Activated T-cell treated with anti-CD3 and anti-CD28 coated beads, Interleukin-2, amount 50 U/mL, for 72 hours (primary cell): Measurements from ENCODE around the gene SON. TPM values are rescaled to one million over a fixed set of nuclear protein-coding genes. Genes with fewer than 3 reads are reported as not detected.
A peak's percentile ranks its signal among the peaks of the same experiment; 100 is the strongest.
"Not testable (repeated sequence)": the region's sequence is repeated elsewhere in the genome, so short reads cannot be mapped to it uniquely, and the experiment has no call there.

Experiments
- ATAC-seq, 2 donors: fragments of 150-1000 bp; cut with Tn5 transposase; replicated peaks in 1 of 2; 2 replicates each; pipeline ENCODE4 v1.10.0; 2021; ENCODE audit warnings: moderate library complexity in 2 of 2, mild to moderate bottlenecking in 1 of 2
- DNase-seq, 2 donors: peaks; one replicate each; pipeline ENCODE4 v3.0.0; 2021 to 2022; ENCODE audit warnings: mixed read lengths in 1 of 2
- H3K27ac Mint-ChIP-seq: one replicate; pipeline ENCODE4 v1.8.0; 2022; ENCODE audit warnings: mild to moderate bottlenecking, moderate library complexity, mixed read lengths
- H3K27me3 Mint-ChIP-seq: one replicate; pipeline ENCODE4 v1.8.0; 2022; ENCODE audit warnings: low read depth, mixed read lengths
- H3K36me3 Mint-ChIP-seq, 2 donors: one replicate each; pipeline ENCODE4 v1.8.0; 2022; ENCODE audit warnings: mixed read lengths in 2 of 2, mild to moderate bottlenecking in 1 of 2; ENCODE audit not compliant: insufficient read depth in 2 of 2
- H3K4me1 Mint-ChIP-seq: one replicate; pipeline ENCODE4 v1.8.0; 2022; ENCODE audit warnings: low read depth, mixed read lengths
- H3K4me3 Mint-ChIP-seq, 2 donors: one replicate each; pipeline ENCODE4 v1.8.0; 2022; ENCODE audit warnings: mild to moderate bottlenecking in 2 of 2, mixed read lengths in 2 of 2, moderate library complexity in 2 of 2
- H3K9me3 Mint-ChIP-seq, 2 donors: one replicate each; pipeline ENCODE4 v1.8.0; 2022; ENCODE audit warnings: mixed read lengths in 2 of 2
- total RNA-seq, 2 donors: library from RNA; stranded (reverse); gene quantifications; one replicate each; pipeline ENCODE4 v1.2.3, GENCODE V29; 2022

SON gene
- 100 to 1,000 TPM; 271 to 282 TPM for total RNA-seq

- Mint-ChIP-seq H3K9me3 (no peaks in the 10 kb centered on the region), H3K27ac (peak within 1 kb of the TSS; percentile 98), H3K4me3 (peak within 1 kb of the TSS; percentile 96 to 100), H3K27me3 (no peaks in the 10 kb centered on the region), H3K36me3 (peaks cover 9 to 55% of the 10 kb centered on the region in 2 donors), H3K4me1 (peaks cover 55% of the 10 kb centered on the region)
- peak; percentile 96 to 99 for DNase-seq
- peak; percentile 94 for ATAC-seq
Measured at GRCh38 chr21:33542640-33543504, at the start of gene SON. SON (plus strand) TSS chr21:33543038; CDS start chr21:33543093, 55 bp downstream.

- H3K9me3 Mint-ChIP-seq, result no peaks in the 10 kb centered on the region
- ATAC-seq, result no peak
- H3K27me3 Mint-ChIP-seq, result no peaks in the 10 kb centered on the region
- H3K27ac Mint-ChIP-seq, result no peak overlapping the region
- peak overlapping the region in 1 of 2 donors; percentile 31 for H3K4me3 Mint-ChIP-seq
- peaks cover 18% of the 10 kb centered on the region for H3K4me1 Mint-ChIP-seq
- DNase-seq, result no peak
- no peaks in the 10 kb centered on the region for H3K36me3 Mint-ChIP-seq
Measured at GRCh38 chr21:33493756-33494155, 49.1 kb upstream of the SON start.

GRCh38 chr21:33495743-33496142 lies 47.1 kb upstream of the SON start:
- Mint-ChIP-seq H3K9me3 (no peaks in the 10 kb centered on the region), H3K4me1 (peaks cover 14% of the 10 kb centered on the region), H3K27ac (no peak overlapping the region), H3K27me3 (no peaks in the 10 kb centered on the region), H3K4me3 (no peak overlapping the region), H3K36me3 (no peaks in the 10 kb centered on the region)
- ATAC-seq (no peak), DNase-seq (no peak)

- Mint-ChIP-seq H3K27me3 (no peaks in the 10 kb centered on the region), H3K9me3 (no peaks in the 10 kb centered on the region), H3K4me3 (no peak overlapping the region), H3K36me3 (no peaks in the 10 kb centered on the region), H3K27ac (no peak overlapping the region), H3K4me1 (peaks cover 12% of the 10 kb centered on the region)
- DNase-seq, result no peak
- no peak for ATAC-seq
Measured at GRCh38 chr21:33496345-33496744, 46.5 kb upstream of the SON start.

- peak overlapping the region; percentile 33 for H3K27ac Mint-ChIP-seq
- DNase-seq, result no peak
- H3K27me3 Mint-ChIP-seq, result no peaks in the 10 kb centered on the region
- no peak for ATAC-seq
- no peaks in the 10 kb centered on the region for H3K4me1 Mint-ChIP-seq
- H3K9me3 Mint-ChIP-seq, result no peaks in the 10 kb centered on the region
- peaks cover 6 to 56% of the 10 kb centered on the region in 2 donors for H3K36me3 Mint-ChIP-seq
- no peak overlapping the region for H3K4me3 Mint-ChIP-seq
Measured at GRCh38 chr21:33505833-33506232, 37.0 kb upstream of the SON start.

GRCh38 chr21:33507003-33507402 lies 35.8 kb upstream of the SON start:
- peaks cover 7 to 63% of the 10 kb centered on the region in 2 donors for H3K36me3 Mint-ChIP-seq
- not testable (repeated sequence) for H3K4me1 Mint-ChIP-seq, H3K9me3 Mint-ChIP-seq, H3K27ac Mint-ChIP-seq, ATAC-seq, H3K4me3 Mint-ChIP-seq, H3K27me3 Mint-ChIP-seq, DNase-seq

- Mint-ChIP-seq H3K27ac (no peak overlapping the region), H3K9me3 (no peaks in the 10 kb centered on the region), H3K4me3 (no peak overlapping the region), H3K27me3 (no peaks in the 10 kb centered on the region), H3K4me1 (peaks cover 18% of the 10 kb centered on the region), H3K36me3 (peaks cover 13 to 55% of the 10 kb centered on the region in 2 donors)
- DNase-seq (no peak), ATAC-seq (no peak)
Measured at GRCh38 chr21:33510826-33511225, 32.0 kb upstream of the SON start.

- no peak for ATAC-seq
- DNase-seq, result no peak
- no peaks in the 10 kb centered on the region for H3K27me3 Mint-ChIP-seq
- peaks cover 18% of the 10 kb centered on the region for H3K4me1 Mint-ChIP-seq
- no peak overlapping the region for H3K27ac Mint-ChIP-seq
- H3K4me3 Mint-ChIP-seq, result no peak overlapping the region
- peaks cover 17 to 54% of the 10 kb centered on the region in 2 donors for H3K36me3 Mint-ChIP-seq
- H3K9me3 Mint-ChIP-seq, result no peaks in the 10 kb centered on the region
Measured at GRCh38 chr21:33511639-33512038, 31.2 kb upstream of the SON start.

GRCh38 chr21:33512481-33512880 lies 30.4 kb upstream of the SON start:
- no peak for ATAC-seq
- Mint-ChIP-seq H3K27me3 (no peaks in the 10 kb centered on the region), H3K4me3 (no peak overlapping the region), H3K36me3 (peaks cover 14 to 52% of the 10 kb centered on the region in 2 donors), H3K9me3 (no peaks in the 10 kb centered on the region), H3K4me1 (peaks cover 18% of the 10 kb centered on the region), H3K27ac (no peak overlapping the region)
- DNase-seq, result no peak

- no peak overlapping the region for H3K4me3 Mint-ChIP-seq
- peak overlapping the region; percentile 58 for H3K27ac Mint-ChIP-seq
- no peaks in the 10 kb centered on the region for H3K9me3 Mint-ChIP-seq
- H3K4me1 Mint-ChIP-seq, result peaks cover 18% of the 10 kb centered on the region
- ATAC-seq (peak in 1 of 2 donors; percentile 71), DNase-seq (no peak)
- H3K36me3 Mint-ChIP-seq, result peaks cover 14 to 52% of the 10 kb centered on the region in 2 donors
- no peaks in the 10 kb centered on the region for H3K27me3 Mint-ChIP-seq
Measured at GRCh38 chr21:33514229-33514628, 28.6 kb upstream of the SON start.

- no peak for ATAC-seq
- Mint-ChIP-seq H3K27me3 (no peaks in the 10 kb centered on the region), H3K9me3 (no peaks in the 10 kb centered on the region), H3K4me3 (no peak overlapping the region), H3K27ac (no peak overlapping the region), H3K36me3 (peaks cover 11 to 42% of the 10 kb centered on the region in 2 donors), H3K4me1 (peaks cover 18% of the 10 kb centered on the region)
- no peak for DNase-seq
Measured at GRCh38 chr21:33518899-33519298, 23.9 kb upstream of the SON start.

GRCh38 chr21:33522297-33522952 lies 20.4 kb upstream of the SON start:
- no peak for ATAC-seq

GRCh38 chr21:33522953-33523349 lies 19.9 kb upstream of the SON start:
- Mint-ChIP-seq H3K27me3 (no peaks in the 10 kb centered on the region), H3K36me3 (peaks cover 4 to 28% of the 10 kb centered on the region in 2 donors), H3K9me3 (no peaks in the 10 kb centered on the region), H3K27ac (no peak overlapping the region), H3K4me1 (no peaks in the 10 kb centered on the region), H3K4me3 (no peak overlapping the region)
- ATAC-seq (no peak), DNase-seq (no peak)

More at GRCh38 chr21:33522297-33522952, 20.4 kb upstream of the SON start:
- no peak for DNase-seq
- no peaks in the 10 kb centered on the region for H3K9me3 Mint-ChIP-seq
- H3K36me3 Mint-ChIP-seq, result peaks cover 4 to 27% of the 10 kb centered on the region in 2 donors
- H3K4me1 Mint-ChIP-seq, result no peaks in the 10 kb centered on the region
- H3K27ac Mint-ChIP-seq, result no peak overlapping the region
- no peaks in the 10 kb centered on the region for H3K27me3 Mint-ChIP-seq
- no peak overlapping the region for H3K4me3 Mint-ChIP-seq
